ENCODE data around the gene USP34.
"Not testable (repeated sequence)": the region's sequence is repeated elsewhere in the genome, so short reads cannot be mapped to it uniquely, and the experiment has no call there.

The USP34 gene

DNA sequence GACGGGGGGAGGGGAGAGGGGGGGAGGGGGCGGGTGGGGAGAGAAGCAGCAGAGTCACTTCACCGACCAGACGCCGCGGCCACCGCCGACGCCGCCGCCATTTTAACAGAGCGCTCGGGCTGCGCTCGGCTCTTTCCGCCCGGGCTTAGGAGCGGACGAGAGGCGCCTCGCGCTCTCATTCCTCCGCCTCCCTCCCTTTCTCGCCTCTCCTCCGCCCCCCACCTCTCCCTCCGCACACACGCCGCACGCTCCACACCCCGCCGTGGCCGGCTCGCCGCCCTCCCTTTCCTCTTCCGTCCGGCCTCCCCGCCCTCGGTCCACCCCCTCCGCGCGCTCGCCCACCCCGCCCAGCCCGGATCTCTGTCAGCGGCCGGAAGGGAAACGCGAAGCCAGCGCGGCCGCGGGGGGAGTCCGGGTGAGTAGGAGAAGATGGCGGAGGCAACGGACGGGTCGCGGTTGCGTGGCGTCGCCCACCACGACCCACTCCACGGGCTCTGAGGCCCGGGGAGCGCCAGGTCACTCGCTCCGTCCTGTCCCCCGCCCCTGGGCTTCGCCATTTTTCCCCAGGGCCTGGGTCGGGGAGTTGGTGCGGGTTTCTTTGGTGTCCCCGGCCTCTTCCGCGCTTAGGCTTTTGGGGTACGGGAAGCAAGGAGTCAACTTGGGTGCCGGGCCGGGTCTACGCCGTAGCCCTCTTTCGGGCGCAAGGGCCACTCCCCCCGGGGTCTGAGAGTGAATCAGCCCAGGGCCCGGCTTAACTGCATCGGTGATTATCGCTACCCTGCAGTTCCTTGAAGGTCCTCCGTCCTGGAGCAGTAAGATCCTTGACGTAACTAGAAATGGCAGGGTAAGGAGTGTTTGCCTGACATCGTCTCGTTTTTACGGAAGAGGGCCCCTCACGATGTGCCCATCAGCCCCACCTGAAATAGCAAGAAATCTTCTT, at the start of gene USP34:
TSS of gene USP34 (minus strand) at position 123 of the 940 bp plus-strand sequence. CDS start 395 bp downstream, outside the sequence.
- DNase-seq (ENCODE audit: low read depth in 3 of 3), result peak; percentile 80 to 91 (median 85)

DNA sequence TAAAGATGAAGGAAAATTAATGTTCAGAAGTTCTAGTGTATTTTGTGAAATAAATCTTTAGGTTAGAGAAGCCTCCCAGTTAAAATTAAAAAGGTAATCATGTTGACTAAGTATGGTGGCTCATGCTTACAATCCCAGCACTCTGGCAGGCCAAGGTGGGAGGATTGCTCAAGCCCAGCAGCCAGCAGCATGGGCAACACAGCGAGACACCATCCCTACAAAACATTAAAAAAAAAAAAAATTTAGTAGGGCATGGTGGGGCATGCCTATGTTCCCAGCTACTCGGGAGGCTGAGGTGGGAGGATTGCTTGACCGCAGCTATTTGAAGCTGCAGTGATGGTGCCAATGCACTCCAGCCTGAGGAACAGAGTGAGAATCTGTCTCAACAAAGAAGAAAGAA, 49.4 kb upstream of the USP34 start:
- DNase-seq (ENCODE audit: low read depth in 3 of 3), result no peak

DNA sequence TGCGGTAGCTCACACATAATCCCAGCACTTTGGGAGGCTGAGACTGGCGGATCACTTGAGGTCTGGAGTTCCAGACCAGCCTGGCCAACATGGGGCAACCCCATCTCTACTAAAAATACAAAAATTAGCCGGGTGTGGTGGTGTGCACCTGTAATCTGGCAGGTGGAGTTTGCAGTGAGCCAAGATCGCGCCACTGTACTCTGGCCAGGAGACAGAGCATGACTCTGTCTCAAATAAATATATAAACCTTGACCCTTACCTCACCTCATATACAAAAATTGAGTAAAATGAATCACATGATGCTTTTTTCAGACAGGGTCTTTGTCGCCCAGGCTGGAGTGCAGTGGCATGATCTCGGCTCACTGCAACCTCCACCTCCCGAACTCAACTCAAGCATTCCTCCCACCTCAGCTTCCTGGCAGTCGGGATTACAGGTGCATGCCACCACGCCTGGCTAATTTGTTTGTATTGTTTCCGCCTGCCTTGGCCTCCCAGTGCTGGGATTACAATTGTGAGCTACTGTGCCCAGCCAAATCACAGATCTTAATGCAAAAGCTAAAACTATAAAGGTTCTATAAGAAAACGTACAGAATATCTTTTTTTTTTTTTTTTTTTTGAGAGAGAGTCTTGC, 42.0 kb upstream of the USP34 start:
- DNase-seq (ENCODE audit: low read depth in 3 of 3), result no peak

GRCh38 chr2:61510674-61511671, 40.1 kb upstream of the USP34 start:
- DNase-seq (ENCODE audit: low read depth in 3 of 3), result no peak

DNA sequence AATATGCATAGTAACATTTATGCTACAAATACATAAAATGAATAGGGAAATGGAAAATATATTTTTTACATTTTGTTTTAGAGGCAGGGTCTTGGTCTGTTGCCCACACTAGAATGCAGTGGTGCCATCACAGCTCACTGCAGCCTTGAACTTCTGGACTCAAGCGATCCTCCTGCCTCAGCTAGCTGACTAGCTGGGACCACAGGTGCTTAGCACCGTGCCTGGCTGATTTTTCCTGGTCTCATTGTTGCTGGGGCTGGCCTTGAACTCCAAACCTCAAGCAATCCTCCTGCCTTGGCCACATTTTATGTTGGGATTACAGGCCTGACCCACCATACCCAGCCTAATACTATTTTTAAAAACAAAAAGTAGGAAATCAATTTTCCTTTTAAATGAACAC, 34.1 kb upstream of the USP34 start:
- no peak for DNase-seq (ENCODE audit: low read depth in 3 of 3)

DNA sequence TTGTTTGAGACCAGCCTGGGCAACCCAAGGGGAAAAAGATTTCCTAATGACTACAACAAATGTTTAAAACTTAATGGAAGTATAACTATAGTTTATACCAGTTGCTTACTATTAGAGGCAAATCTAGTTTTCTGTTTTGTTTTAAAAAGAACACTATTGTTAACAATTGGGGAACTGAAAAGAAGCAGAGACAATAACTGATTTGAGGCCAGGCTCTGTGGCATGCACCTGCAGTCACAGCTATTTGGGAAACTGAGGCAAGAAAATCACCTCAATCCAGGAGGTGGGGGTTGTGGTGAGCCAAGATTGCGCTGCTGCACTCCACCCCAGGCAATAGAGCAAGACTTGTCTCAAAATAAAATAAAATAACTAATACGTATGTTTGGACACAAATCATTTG, 28.2 kb upstream of the USP34 start:
- DNase-seq (ENCODE audit: low read depth in 3 of 3), result no peak

DNA sequence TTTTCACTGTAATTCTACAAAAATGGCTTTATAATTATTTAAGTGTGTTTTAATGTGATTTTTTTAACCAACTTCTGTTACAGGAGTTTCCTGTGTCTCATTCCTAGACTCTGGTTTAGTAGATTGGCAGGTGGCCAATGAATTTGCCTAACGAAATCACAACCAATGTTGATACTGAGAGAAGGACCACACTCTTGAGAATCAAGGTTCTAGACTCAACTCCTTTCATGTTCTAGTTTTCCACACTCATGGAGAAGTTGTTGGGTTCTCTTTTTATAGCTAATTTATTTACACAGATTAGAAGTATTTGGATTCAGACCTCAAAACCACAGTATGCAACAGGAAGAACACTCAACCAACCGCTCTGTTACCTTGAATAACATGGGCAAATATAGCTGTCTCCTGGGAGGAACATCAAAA, 22.6 kb upstream of the USP34 start:
- peak in 1 of 3 experiments; percentile 9 for DNase-seq (ENCODE audit: low read depth in 3 of 3)

- DNase-seq (ENCODE audit: low read depth in 3 of 3), result no peak
Observed at GRCh38 chr2:61492476-61492875, 21.6 kb upstream of the USP34 start.

GRCh38 chr2:61485281-61485680, 14.4 kb upstream of the USP34 start:
- no peak for DNase-seq (ENCODE audit: low read depth in 3 of 3)

- DNase-seq (ENCODE audit: low read depth in 3 of 3), result no peak
Observed at GRCh38 chr2:61478086-61478485, 7.2 kb upstream of the USP34 start.

GRCh38 chr2:61476929-61477589, 6.2 kb upstream of the USP34 start:
- not testable (repeated sequence) for DNase-seq (ENCODE audit: low read depth in 3 of 3)

DNA sequence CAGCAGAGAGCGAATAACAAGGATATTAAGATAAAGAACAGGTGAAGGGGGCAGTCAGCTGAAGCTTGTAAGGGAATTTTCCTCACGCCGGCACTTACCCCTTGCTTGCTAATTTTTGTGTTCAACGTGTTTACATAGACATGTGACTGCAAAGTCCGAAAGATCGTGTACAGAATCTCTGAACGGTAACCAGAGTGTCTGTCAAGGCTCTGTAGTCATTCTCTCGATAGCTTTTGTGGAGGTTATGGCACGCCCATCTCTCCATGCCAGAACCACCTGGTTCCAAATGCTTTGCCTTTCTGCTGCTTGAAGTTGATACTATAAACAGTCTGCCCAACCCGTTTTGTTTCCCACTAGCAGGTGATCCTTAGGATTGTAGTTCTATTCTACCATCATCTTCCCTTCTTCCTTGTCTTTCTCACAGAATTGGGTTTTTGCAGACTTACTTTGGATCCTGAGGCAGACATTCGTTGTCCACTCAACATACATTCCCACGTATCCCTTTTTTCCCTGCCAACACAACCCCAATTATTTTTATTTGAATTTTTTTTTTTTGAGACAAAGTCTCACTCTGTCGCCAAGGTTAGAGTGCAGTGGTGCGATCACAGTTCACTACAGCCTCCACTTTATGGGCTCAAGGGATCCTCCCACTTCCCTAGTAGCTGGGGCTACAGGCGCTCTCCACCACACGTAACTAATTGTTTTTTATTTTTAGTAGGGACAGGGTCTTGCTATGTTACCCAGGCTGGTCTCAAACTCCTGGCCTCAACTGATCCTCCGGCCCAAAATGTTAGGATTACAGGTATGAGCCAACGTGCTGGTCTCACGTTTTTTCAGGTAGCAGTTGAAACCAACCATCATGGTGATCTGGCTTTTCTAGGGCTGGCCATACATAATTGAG, 1.3 kb upstream of the USP34 start:
- peak in 1 of 3 experiments; percentile 5 for DNase-seq (ENCODE audit: low read depth in 3 of 3)

- peak; percentile 64 to 89 (median 72) for DNase-seq (ENCODE audit: low read depth in 3 of 3)
Observed at GRCh38 chr2:61470122-61470951, 550 bp downstream of the USP34 start.

- DNase-seq (ENCODE audit: low read depth in 3 of 3), result no peak
Observed at GRCh38 chr2:61469424-61470121, 1.3 kb downstream of the USP34 start.

- not testable (repeated sequence) for DNase-seq (ENCODE audit: low read depth in 3 of 3)
Observed at GRCh38 chr2:61468231-61468630, 2.7 kb downstream of the USP34 start.

GRCh38 chr2:61465045-61465444, 5.8 kb downstream of the USP34 start:
- DNase-seq (ENCODE audit: low read depth in 3 of 3), result no peak

DNA sequence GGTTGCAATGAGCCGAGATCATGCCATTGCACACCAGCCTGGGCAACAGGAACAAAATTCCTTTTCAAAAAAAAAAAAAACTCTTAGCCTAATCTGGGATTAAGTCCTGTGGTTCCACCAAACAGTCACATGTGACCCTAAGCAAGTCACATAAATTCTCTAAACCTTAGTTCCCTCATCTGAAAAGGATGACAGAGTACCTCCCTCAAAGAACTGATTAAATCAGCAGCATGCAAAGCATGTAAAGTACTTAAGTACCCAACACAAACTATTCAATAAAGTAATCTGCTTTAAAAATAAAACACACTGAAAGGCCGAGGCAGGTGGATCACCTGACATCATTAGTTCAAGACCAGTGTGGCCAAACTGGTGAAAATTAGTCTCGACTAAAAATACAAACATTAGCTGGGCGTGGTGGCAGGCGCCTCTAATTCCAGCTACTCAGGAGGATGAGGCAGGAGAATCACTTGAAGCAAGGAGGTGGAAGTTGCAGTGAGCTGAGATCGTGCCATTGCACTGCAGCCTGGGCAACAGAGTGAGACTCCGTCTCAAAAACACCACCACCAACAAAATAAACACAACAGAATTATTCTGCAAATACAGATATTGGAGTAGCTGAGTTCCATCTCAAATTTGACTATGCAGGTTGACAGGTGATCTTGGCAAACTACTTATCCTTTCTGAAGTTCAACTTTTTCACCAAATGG, 7.0 kb downstream of the USP34 start:
- DNase-seq (ENCODE audit: low read depth in 3 of 3), result no peak

GRCh38 chr2:61461404-61461803, 9.5 kb downstream of the USP34 start:
- no peak for DNase-seq (ENCODE audit: low read depth in 3 of 3)
